ENCODE data around the gene SFXN5.

Gene SFXN5

GRCh38 chr2:72965770-72966450, 105.6 kb downstream of the SFXN5 start:
- TF ChIP-seq, protein P1, sequence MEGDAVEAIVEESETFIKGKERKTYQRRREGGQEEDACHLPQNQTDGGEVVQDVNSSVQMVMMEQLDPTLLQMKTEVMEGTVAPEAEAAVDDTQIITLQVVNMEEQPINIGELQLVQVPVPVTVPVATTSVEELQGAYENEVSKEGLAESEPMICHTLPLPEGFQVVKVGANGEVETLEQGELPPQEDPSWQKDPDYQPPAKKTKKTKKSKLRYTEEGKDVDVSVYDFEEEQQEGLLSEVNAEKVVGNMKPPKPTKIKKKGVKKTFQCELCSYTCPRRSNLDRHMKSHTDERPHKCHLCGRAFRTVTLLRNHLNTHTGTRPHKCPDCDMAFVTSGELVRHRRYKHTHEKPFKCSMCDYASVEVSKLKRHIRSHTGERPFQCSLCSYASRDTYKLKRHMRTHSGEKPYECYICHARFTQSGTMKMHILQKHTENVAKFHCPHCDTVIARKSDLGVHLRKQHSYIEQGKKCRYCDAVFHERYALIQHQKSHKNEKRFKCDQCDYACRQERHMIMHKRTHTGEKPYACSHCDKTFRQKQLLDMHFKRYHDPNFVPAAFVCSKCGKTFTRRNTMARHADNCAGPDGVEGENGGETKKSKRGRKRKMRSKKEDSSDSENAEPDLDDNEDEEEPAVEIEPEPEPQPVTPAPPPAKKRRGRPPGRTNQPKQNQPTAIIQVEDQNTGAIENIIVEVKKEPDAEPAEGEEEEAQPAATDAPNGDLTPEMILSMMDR (IDR thresholded peaks at IDR 0.05; ENCODE audit: low read depth, low read length, missing control alignments), result no peak
- H3K4me3 ChIP-seq (replicated peaks; ENCODE audit: low read depth, low read length), result no peak overlapping the region
- no peak for DNase-seq (ENCODE audit: extremely low read depth, low read depth)

DNA sequence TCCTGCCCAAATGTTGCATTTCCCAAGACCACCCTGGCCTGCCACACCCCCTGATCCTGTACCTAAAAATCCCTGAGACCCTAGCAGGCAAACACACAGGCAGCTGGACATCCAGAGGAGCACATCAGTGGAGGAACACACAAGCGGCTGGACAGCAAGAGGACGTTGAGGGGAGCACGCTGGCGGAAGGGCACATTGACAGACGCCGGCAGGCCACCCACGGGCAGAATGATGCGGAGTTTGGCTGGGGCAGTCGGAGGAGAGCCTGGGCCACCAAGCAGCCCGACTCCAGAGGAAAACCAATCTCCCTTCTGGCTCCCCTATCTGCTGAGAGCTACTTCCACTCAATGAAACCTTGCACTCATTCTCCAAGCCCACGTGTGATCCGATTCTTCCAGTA, 106.5 kb downstream of the SFXN5 start:
- no peak for DNase-seq (ENCODE audit: extremely low read depth, low read depth)
- H3K4me3 ChIP-seq (replicated peaks; ENCODE audit: low read depth, low read length), result no peak overlapping the region
- TF ChIP-seq, protein P1 (IDR thresholded peaks at IDR 0.05; ENCODE audit: low read depth, low read length, missing control alignments), result no peak

DNA sequence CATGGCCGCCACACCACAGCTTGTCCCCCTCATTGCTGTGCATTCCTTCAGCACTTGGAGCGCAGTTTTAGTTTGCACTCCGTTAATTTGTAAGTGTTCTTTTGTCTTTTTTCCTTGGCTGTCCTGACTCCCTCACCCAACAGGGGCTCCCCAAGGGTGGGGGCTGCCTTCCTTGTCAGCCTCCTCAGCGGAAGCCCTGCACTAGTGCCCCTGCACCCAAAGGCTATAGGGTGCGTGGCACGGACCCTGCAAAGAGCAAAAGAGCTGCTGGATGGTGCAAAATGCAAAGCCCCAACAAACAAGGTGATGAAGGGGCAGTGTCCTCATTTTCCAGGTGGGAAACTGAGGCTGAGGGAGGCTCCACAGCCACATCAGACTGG, 107.4 kb downstream of the SFXN5 start:
- TF ChIP-seq, protein P1 (IDR thresholded peaks at IDR 0.05; ENCODE audit: low read depth, low read length, missing control alignments), result no peak
- H3K4me3 ChIP-seq (replicated peaks; ENCODE audit: low read depth, low read length), result no peak overlapping the region
- DNase-seq (ENCODE audit: extremely low read depth, low read depth), result no peak

- H3K4me3 ChIP-seq (replicated peaks; ENCODE audit: low read depth, low read length), result no peak overlapping the region
- TF ChIP-seq, protein P1 (IDR thresholded peaks at IDR 0.05; ENCODE audit: low read depth, low read length, missing control alignments), result no peak
- no peak for DNase-seq (ENCODE audit: extremely low read depth, low read depth)
Observed at GRCh38 chr2:72963423-72964145, 107.9 kb downstream of the SFXN5 start.

- H3K4me3 ChIP-seq (replicated peaks; ENCODE audit: low read depth, low read length), result no peak overlapping the region
- TF ChIP-seq, protein P1 (IDR thresholded peaks at IDR 0.05; ENCODE audit: low read depth, low read length, missing control alignments), result no peak
- DNase-seq (ENCODE audit: extremely low read depth, low read depth), result no peak
Observed at GRCh38 chr2:72962911-72963310, 108.6 kb downstream of the SFXN5 start.

GRCh38 chr2:72961853-72962468, 109.6 kb downstream of the SFXN5 start:
- DNase-seq (ENCODE audit: extremely low read depth, low read depth), result no peak
- no peak overlapping the region for H3K4me3 ChIP-seq (replicated peaks; ENCODE audit: low read depth, low read length)
- TF ChIP-seq, protein P1 (IDR thresholded peaks at IDR 0.05; ENCODE audit: low read depth, low read length, missing control alignments), result no peak

Data from HFF-Myc (cell line).